HL-60/S4 (cell line): ENCODE results near the gene TMX3.

Source experiments
- in situ Hi-C: fragments of 300-500 bp; cut with MboI; formaldehyde crosslinking; loops from 2 replicates; pipeline ENCODE4 v1.14.3; 2022; ENCODE audit warnings: low sequenced_read_pairs

Gene TMX3, protein sequence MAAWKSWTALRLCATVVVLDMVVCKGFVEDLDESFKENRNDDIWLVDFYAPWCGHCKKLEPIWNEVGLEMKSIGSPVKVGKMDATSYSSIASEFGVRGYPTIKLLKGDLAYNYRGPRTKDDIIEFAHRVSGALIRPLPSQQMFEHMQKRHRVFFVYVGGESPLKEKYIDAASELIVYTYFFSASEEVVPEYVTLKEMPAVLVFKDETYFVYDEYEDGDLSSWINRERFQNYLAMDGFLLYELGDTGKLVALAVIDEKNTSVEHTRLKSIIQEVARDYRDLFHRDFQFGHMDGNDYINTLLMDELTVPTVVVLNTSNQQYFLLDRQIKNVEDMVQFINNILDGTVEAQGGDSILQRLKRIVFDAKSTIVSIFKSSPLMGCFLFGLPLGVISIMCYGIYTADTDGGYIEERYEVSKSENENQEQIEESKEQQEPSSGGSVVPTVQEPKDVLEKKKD

DNA sequence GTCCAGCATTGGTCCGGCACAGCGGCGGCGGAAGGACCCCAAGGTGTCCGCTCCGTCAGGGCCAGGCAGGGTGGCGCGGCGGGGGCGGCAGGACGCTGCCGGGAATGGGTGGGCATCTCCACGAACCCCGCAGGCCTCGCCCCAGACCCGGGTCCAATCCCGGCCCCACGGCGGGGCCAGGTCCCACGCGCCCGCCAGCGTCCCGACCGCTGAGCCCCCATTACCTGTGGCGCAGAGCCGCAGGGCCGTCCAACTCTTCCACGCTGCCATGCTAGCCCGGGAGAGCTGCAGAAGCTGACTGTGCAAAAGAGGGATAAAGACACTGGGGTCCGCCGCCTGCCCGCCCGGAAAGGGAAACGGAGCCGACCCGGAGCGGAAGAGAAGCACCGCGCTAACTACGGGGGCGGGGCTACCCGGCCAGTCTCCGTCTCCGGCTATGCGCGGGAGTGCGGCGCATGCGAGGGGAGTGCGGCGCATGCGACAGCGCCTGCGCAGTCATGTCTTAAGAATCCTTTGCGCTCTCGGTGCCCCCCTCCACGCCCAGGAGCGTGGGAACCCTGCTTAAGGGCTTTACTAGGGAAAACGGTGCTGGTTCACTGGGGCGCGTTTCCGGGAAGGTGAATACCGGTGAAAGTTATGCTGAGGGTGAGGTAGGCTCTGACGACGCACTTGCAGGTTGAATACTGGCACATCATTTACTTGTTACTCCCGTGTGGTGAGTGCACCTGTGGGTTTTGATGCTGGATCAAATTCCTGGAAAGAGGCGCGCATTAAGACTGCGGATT is at the start of gene TMX3:
TSS of gene TMX3 (minus strand) at position 397 of the 785 bp plus-strand sequence. CDS start at position 270, 127 bp downstream.
- in situ Hi-C loops: no loop called here

DNA sequence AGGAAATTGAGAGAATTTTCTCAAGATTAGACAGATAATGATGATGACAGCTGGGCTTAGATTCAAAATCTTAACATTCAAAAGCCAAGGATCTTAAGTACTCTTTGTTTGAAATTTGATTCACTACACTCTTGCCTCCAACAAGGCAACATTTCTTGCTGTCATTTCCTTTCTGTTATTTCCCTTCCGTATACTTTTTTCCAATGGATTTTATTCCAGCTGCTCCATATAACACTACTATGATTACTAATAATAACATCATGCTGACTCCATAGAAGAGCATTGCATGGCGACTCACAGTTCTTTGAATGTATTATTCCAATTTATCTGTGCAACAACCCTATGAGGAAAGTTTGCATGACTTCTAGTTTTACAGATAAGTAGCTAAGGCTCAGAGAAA is 49.1 kb upstream of the TMX3 start:
- in situ Hi-C loops: no loop called here

DNA sequence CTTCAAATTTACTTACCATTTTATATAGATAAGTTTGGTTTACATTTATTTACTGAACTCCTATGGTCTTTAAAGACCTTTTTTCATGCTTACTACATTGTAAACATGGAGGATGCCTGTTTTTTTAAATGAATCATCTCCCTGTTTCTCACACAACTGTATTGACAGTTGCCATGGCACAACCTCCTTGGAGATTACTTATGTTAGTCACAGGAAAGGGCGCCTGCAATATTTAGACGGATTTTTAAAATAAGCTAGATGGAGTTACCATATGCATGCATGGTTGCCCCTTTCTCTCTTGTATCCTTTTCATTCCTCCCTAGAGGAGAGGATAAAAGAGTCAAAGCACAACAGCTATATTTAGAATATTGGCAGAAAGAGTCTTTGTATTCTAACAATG is 48.2 kb upstream of the TMX3 start:
- in situ Hi-C loops: no loop called here

DNA sequence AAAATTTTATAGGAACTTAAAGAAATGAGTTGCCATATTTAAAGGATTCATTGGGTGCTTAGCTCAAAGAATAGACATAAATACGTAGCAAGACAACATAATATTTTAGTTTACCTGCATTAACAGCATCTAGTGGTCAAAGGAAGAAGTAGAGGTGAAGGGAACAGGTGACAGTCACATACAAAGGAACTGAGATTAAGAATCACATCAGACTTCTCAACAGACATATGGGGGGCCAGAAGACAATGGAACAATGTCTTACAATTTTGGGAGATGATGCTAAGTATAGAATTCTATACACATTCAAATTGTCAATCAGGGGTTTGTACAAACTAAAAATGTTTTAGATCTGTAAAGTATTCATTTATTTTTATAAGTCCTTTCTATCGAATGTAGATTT is 44.4 kb upstream of the TMX3 start:
- in situ Hi-C loops: no loop called here

DNA sequence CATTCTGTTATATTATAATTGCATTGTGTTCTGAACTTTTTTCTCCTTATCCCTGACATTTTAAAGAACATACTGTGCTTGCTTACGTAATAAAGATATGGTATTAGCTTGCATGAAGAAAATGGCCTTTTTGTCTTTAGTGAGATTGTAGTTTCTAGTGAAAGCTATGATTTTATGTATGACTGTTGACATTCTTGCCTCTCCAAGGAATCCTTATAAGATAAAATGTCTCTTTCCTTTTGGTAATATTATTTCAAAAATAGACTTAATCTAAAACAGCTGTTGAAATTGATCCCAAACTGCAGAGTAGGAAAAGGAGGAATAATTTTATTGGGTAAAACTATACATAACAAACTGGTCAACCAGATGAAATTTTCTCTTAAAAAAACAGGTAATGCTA is 42.2 kb upstream of the TMX3 start:
- in situ Hi-C loops: no loop called here

DNA sequence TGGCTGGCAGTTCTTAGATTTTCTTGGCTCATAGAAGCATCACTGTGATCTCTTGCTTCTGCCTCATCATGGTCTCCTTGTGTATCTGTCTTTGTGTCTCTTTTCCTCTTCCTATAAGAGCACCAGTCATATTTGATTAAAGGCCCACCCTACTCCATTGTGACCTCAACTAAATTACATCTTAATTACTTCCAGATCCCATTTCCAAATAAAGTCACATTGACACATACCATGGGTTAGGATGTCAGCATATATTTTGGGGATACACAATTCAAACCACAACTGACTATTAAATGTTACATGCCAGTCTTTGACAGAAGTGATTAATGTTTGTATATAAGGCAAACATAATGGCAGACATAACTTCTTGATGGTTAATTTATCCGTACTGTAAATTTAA is 27.3 kb upstream of the TMX3 start:
- in situ Hi-C loops: loop anchor here (25.0 kb wide), 1 partner anchor 1530 kb away; no protein-coding TSS in a partner anchor

DNA sequence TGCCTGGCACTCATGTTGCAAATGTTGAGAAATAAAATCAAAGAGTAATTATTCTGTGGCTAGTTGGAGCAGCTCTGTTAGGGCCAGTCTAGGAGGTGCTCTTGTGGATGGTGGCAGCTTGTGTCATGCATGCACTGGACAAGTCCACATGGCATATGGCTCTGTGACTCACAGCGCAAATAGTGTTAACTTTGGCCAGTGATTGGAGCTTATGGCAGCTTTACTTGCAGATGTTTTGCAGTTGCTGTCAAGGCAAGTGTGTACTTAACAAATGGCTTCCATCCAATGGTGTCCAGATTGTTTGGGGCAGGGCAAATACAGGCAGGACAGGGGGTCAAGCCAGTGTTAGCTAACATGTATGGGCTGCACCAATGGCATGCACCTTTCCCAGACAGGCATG is 26.1 kb upstream of the TMX3 start:
- in situ Hi-C loops: loop anchor here (25.0 kb wide), 1 partner anchor 1529 kb away; no protein-coding TSS in a partner anchor

DNA sequence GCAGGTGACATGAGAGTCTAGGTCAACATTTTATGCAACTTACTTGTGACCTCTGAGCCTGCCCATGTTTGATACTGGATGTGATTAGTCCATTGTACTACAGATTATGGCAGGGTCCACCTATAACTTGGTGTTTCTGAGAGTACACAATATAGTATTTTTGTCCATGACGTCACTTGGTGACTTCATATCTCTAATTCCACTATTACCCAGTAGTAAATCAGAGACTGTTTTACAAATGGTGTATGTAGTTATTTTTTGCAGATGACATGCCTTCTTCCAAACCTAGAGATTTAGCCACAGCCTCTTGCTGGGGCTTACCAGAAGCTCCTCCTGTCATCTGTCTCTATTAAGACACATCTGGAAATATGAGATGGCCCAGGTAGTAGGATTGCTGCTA is 24.6 kb upstream of the TMX3 start:
- in situ Hi-C loops: loop anchor here (25.0 kb wide), 1 partner anchor 1527 kb away; no protein-coding TSS in a partner anchor

DNA sequence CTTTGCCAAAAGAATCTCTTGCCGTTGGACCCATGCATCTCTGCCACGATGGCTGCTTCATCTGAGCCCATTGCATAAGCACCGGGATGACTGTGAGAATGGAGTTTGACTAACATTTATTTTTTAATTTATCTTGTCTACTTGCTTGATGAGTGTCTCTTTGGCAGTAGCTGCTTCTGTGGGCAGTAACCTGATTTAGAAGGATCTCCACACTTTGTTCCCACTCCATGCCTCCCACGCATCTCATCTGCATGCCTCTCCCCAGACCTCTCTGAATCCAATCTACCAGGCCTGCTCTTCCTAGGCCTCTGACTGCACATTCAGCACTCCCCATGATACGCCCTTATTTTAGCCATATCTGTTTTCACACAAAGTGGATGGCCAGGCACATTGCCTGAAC is 23.7 kb upstream of the TMX3 start:
- in situ Hi-C loops: loop anchor here (25.0 kb wide), 1 partner anchor 1526 kb away; no protein-coding TSS in a partner anchor

DNA sequence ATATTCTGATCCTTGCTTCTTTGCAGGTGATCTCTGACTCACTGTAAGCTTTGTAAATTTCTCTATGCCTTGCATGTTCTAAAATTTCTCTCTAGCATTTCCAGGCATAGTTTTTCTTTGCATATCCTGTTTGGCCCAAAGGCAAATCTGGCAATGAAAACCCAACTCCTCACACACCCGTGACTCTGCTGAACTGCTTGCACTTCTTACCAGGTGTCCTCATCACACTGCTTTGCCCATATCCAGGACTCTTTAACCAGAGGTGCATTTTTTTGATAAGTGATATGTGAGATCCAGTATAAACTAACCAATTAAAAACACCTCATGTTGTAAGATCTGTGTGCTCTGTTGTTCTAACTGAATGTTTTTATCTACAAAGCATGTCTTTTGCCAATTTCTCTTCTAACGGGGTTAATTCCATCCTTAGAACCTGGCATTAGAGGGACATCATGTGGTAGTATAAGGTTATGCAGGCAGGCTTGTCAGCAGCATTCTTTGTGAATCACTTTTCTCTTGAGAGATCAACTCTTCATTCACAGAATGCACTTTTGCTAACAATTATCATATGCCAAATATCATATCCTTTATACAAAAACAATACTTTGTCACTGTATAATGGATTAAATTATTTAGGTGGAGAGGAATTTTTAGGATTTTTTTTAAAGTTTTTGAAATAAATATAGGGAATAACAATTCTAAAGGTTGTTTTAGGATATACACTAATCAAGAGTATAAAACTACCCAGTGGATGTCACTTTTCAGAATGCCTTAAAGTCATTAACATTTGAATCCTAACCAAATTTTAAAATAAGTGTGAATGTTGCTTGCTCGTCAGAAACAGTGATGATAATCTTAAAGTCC is 20.8 kb upstream of the TMX3 start:
- in situ Hi-C loops: loop anchor here (25.0 kb wide), 1 partner anchor 1523 kb away; no protein-coding TSS in a partner anchor

DNA sequence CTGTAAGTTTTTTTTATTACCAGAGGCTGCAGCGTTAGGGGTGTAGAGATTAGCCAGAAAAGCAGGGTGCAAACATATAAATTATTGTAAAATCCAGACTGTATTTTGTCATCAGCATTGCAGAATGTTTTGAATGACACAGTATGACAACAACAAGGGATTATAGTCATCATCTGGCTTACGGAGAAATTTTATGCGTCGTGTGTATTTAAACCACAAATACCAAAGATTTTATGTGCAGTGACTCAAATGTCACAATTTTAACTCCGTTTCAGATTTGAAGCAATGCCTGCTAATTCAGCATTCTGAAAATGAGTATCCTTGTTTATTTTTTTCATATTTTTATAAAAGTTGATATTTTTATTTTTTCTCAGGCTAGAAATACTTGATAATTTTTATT is 19.4 kb upstream of the TMX3 start:
- in situ Hi-C loops: loop anchor here (25.0 kb wide), 1 partner anchor 1522 kb away; no protein-coding TSS in a partner anchor

DNA sequence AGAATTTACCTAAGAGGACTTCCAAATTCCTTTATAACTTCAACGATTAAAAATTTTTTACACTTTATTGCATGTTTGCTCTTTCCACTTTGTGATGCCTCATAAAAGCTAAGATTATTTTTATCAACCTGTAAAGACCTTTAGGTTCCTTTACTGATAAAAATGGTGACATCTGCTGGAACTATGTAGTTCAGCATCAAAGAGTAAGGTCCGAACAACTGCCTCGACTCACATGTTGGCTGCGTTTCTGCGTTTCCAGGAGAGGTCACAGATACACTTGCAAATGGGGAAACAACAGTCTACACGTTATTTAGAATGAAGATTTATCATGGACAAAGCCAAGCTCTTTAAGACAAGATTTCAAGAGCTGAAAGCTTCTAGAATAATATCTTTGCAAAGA is 18.8 kb upstream of the TMX3 start:
- in situ Hi-C loops: loop anchor here (25.0 kb wide), 1 partner anchor 1521 kb away; no protein-coding TSS in a partner anchor

DNA sequence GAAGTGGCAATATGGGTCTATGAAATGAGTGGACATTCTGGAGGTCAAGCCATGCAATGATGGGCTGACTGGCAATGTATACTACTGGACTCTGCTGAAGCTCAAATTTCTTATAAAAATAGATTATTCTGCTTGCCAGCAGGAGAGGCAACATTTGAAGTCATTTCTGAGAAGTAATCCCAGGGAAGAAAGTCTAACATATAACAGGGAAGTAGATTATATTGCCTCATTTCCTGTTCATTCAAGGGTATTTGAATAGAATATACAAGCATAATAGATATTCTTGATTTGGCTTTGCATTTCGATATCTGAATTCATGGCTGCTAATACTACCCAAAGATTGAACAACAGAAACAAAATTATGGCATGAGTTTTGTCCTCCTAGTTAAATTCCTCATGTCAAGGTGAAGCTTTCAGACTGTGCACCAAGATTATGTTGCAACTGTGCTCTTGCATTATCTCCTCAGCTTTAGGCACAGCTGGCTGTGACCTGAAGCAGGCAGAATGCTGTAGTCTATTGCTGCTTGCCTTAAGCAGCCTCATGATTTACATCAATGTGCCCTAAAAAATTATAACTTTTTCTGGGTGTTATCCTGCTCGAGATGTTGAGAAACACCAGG is 13.3 kb upstream of the TMX3 start:
- in situ Hi-C loops: loop anchor here (25.0 kb wide), 1 partner anchor 1516 kb away; no protein-coding TSS in a partner anchor

DNA sequence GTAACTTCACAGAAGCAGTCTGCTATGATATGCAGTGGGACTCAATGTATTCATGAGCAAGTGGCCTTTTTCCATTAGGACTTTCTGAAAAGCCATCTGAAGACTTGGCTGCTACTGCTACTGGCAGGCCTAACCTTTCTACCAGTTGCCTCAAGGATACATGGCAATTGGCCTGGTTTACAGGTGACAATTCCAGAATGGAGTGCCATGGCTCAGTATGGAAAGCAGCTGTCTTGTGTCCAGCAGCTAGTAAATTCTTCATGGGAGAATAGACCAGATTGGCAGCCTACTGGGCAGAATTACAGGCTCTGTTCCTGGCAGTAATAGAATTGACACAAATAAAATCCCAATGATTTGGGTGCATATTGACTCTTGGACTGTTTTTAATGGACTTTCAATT is 12.6 kb upstream of the TMX3 start:
- in situ Hi-C loops: loop anchor here (25.0 kb wide), 1 partner anchor 1515 kb away; no protein-coding TSS in a partner anchor

DNA sequence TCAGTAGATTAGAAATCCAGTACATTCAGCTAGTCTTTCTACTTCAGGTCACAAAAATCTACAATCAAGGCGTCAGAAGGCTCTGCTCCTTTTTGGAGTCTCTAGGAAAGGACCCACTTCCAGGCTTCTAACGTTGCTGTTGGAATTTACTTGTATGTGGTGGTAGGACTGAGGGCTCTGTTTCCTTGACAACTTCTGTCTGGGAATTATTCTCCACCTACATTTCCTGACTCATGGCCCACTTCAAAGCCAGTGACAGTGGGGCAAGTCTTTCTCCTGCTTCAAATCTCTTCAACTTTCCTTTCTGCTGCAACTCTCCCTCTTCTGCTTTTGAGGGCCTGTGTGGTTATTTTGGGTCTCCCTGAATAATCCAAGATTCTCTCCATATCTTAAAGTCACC is 10.4 kb upstream of the TMX3 start:
- in situ Hi-C loops: loop anchor here (25.0 kb wide), 1 partner anchor 1513 kb away; no protein-coding TSS in a partner anchor

DNA sequence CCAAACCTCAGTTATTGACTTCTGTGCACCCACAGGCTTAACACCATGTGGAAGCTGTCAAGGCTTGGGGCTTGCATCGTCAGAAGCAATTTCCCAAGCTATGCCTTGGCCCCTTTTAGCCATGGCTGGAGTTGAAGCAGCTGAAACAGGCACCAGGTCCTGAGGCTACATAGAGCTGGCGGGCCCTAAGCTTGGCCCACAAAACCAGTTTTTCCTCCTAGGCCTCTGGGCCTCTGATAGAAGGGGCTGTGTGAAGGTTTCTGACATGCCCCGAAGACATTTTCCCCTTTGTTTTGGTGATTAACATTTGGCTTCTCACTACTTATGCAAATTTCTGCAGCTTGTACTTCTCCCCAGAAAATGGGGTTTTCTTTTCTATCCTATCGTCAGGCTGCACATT is 9.1 kb upstream of the TMX3 start:
- in situ Hi-C loops: no loop called here

DNA sequence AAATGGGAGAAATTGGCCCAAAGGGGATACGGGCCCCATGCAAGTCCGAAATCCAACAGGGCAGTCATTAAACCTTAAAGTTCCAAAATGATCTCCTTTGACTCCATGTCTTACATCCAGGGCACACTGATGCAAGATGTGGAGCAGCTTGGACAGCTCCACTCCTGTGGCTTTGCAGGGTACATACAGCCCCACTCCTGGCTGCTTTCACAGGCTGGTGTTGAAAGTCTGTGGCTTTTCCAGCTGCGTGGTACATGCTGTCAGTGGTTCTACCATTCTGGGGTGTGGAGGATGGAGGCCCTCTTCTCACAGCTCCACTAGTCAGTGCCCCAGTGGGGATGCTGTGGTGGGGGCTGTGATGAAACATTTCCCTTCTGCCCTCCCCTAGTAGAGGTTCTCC is 8.6 kb upstream of the TMX3 start:
- in situ Hi-C loops: no loop called here

DNA sequence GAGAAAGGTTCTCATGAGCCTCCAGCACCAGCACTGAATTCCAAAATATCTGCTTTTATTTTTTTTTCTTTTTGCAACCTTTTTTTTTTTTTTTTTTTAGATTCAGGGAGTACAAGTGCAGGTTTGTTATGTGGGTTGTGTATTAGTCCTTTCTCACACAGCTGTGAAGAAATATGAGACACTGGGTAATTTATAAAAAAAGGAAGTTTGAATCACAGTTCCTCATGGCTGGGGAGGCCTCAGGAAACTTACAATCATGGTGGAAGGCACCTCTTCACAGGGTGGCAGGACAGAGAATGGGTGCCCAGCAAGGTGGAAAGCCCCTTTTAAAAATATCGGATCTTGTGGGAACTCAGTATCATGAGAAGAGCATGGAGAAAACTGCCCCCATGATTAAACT is 7.9 kb upstream of the TMX3 start:
- in situ Hi-C loops: no loop called here

DNA sequence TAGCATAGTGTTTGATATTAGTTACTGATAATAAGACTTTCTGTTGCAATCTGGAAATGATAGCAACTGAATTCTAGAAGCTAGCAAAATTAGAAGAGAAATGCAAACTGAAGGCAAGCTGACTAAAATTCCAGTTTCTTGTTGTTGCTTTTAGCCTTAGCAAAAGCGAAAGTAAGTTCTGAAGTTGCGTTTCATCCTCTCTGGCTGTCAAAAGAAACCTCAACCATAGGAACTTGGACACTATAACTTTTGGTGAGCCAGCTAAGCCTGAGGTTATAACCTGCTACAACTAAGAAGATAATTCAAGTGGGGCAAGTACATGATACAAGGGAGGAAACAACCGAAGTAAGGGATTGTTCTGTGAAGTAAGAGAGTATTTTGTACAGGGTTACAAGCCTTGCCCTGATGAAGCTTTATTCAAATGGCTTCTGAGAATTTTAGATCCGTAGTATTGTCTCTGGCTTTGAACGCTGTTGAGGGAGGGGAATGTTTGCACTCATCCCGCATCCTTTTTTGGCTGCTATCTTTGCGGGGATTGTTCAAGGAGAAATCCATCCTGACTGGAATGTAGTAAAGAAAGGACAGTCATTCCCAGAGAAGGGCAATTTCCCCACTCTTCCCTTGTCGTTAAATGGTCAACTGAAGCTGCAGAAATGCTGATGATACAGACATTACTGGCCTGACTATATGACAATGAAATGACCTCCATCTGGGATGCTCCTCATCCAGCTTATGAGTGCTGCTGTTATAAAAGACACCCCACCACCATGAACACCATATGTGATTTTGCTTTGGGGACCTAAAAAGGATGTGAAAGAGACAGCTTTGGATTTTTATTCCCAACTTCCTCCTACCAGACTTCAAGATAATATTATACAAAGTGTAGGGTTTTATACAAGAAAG is 7.0 kb upstream of the TMX3 start:
- in situ Hi-C loops: no loop called here
